Activated B cell treated with CpG ODN at 0.5 μM for 24 hours (primary cell): ENCODE results near the gene ZNF286A. TPM values are rescaled to one million over a fixed set of nuclear protein-coding genes. Genes with fewer than 3 reads are reported as not detected.

ENCODE experiments used
- ATAC-seq: fragments of 200-7000 bp; cut with Tn5 transposase; one replicate; pipeline ENCODE4 v1.10.0; 2021; ENCODE audit warnings: low read depth, mild to moderate bottlenecking, moderate library complexity
- CTCF ChIA-PET: fragments of 350-600 bp; sonication (Branson Sonifier 250); formaldehyde crosslinking; loops from one replicate; lab custom pipeline; 2021; ENCODE audit warnings: antibody characterized with exemption; lab: Charles Lee
- POLR2A ChIA-PET: fragments of 350-600 bp; sonication (Branson Sonifier 250); formaldehyde crosslinking; loops from one replicate; lab custom pipeline; 2021; ENCODE audit warnings: antibody characterized with exemption; lab: Charles Lee
- DNase-seq: peaks from one replicate; pipeline ENCODE4 v3.0.0; 2022
- H3K27ac Mint-ChIP-seq: one replicate; pipeline ENCODE4 v1.8.0; 2020; ENCODE audit warnings: mixed read lengths
- H3K27me3 Mint-ChIP-seq: one replicate; pipeline ENCODE4 v1.8.0; 2021; ENCODE audit warnings: mixed read lengths
- H3K36me3 Mint-ChIP-seq: one replicate; pipeline ENCODE4 v1.8.0; 2021; ENCODE audit warnings: low read depth, mixed read lengths
- H3K4me1 Mint-ChIP-seq: one replicate; pipeline ENCODE4 v1.8.0; 2021; ENCODE audit warnings: mixed read lengths
- H3K4me3 Mint-ChIP-seq: one replicate; pipeline ENCODE4 v1.8.0; 2020; ENCODE audit warnings: mild to moderate bottlenecking, mixed read lengths
- H3K9me3 Mint-ChIP-seq: one replicate; pipeline ENCODE4 v1.8.0; 2020; ENCODE audit warnings: mixed read lengths
- intact Hi-C: fragments of 100-400 bp; cut with micrococcal nuclease; formaldehyde crosslinking; loops from one replicate; pipeline ENCODE4 v1.15.1; 2024
- total RNA-seq: library from RNA; stranded (reverse); gene quantifications from 2 replicates; pipeline ENCODE4 v1.2.3, GENCODE V29; 2022
- TF ChIP-seq, protein P1 (sequence below): fragments of 200-600 bp; IDR thresholded peaks from one replicate; pipeline ENCODE4 v1.8.0; 2022; ENCODE audit warnings: antibody characterized with exemption, mild to moderate bottlenecking

Gene ZNF286A
- total RNA-seq, 1 donor from 2014 or later: 24.9 TPM

DNA sequence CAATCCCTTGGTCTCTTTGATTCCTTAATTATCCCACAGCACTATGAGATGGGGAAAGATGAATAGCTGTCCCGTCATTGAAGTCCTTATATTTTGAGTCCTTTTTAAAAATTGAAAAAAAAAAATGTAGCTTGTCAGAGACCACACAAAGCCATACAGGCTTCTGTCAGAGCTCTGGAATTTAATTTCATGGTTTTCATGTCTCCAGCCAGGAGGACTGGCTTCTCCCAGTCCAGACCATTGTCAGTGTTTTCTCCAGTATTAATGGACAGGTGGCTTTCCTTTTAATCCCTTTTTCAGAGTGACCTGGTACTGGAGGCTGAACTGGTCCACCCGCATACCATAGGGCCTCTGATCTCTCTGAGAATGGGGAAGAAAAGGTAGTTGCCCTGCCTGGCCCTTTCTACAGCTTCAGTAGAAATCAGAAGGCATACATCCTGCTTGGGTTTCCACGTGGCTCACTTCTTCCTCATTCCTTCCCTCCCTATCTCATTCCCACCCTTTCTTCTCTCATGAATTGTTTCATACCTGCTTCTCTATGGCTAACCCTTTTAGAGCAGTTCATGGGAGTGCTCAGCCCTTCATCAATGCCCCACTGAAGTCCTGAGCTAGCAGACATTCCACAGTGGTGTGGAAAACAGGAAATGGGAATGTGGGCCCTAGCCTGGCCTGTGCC is 44.5 kb upstream of the ZNF286A start:
- intact Hi-C loops: no loop called here
- H3K36me3 Mint-ChIP-seq: peaks cover 2% of the 10 kb centered on the region
- H3K4me3 Mint-ChIP-seq: no peak overlapping the region
- ATAC-seq (no peak), DNase-seq (no peak)
- H3K27ac Mint-ChIP-seq: no peak overlapping the region
- peaks cover 3% of the 10 kb centered on the region for H3K4me1 Mint-ChIP-seq
- no peaks in the 10 kb centered on the region for H3K9me3 Mint-ChIP-seq
- POLR2A ChIA-PET: no interaction called here
- H3K27me3 Mint-ChIP-seq: no peaks in the 10 kb centered on the region
- TF ChIP-seq, protein P1, sequence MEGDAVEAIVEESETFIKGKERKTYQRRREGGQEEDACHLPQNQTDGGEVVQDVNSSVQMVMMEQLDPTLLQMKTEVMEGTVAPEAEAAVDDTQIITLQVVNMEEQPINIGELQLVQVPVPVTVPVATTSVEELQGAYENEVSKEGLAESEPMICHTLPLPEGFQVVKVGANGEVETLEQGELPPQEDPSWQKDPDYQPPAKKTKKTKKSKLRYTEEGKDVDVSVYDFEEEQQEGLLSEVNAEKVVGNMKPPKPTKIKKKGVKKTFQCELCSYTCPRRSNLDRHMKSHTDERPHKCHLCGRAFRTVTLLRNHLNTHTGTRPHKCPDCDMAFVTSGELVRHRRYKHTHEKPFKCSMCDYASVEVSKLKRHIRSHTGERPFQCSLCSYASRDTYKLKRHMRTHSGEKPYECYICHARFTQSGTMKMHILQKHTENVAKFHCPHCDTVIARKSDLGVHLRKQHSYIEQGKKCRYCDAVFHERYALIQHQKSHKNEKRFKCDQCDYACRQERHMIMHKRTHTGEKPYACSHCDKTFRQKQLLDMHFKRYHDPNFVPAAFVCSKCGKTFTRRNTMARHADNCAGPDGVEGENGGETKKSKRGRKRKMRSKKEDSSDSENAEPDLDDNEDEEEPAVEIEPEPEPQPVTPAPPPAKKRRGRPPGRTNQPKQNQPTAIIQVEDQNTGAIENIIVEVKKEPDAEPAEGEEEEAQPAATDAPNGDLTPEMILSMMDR: no peak
- CTCF ChIA-PET: no interaction called here

DNA sequence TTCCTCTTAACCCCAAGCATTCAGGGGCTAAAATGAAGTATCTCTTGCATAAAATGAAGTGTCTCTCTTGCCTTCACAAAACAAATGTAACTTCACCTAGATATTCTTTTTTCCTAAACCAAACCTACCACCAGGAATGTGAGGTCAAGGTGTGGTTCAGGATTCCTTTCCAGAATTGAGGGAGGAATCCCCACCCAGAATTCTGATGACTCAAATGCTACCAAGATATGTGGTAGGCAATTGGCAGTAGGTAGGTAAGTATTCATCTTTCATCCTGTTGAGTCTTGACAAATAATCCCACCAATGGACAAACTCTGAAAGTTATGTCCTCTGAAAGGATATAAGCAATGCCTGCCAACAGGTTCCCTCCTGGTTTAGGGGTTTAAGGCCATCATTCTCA is 41.7 kb upstream of the ZNF286A start:
- Mint-ChIP-seq H3K36me3 (peaks cover 6% of the 10 kb centered on the region), H3K27ac (no peak overlapping the region), H3K4me1 (peaks cover 6% of the 10 kb centered on the region), H3K4me3 (no peak overlapping the region), H3K9me3 (no peaks in the 10 kb centered on the region), H3K27me3 (no peaks in the 10 kb centered on the region)
- TF ChIP-seq, protein P1: no peak
- ATAC-seq (no peak), DNase-seq (no peak)
- POLR2A ChIA-PET: no interaction called here
- intact Hi-C loops: no loop called here
- CTCF ChIA-PET: no interaction called here

DNA sequence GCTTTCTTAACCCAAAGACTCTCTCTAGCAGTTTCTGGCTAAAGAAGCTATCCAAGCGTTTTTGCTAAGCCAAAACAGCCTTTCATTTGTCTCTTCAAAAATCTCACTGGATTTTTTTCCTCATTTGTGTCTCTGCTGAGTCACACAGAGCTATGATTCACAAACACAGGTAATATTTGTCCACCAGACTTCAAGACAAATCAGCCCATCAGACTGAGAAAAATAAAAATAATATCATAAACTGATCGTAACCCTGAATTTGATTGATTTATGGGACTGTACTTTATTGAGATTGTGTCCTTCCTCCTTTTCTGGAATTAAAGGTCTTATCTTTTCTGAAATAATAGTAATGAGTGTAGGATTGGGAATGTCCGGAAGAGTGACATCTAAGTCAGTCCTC is 41.3 kb upstream of the ZNF286A start:
- Mint-ChIP-seq H3K4me3 (no peak overlapping the region), H3K9me3 (no peaks in the 10 kb centered on the region), H3K4me1 (peaks cover 6% of the 10 kb centered on the region), H3K27ac (no peak overlapping the region), H3K27me3 (no peaks in the 10 kb centered on the region), H3K36me3 (peaks cover 6% of the 10 kb centered on the region)
- DNase-seq (no peak), ATAC-seq (no peak)
- CTCF ChIA-PET: no interaction called here
- POLR2A ChIA-PET: no interaction called here
- intact Hi-C loops: no loop called here
- TF ChIP-seq, protein P1: no peak

DNA sequence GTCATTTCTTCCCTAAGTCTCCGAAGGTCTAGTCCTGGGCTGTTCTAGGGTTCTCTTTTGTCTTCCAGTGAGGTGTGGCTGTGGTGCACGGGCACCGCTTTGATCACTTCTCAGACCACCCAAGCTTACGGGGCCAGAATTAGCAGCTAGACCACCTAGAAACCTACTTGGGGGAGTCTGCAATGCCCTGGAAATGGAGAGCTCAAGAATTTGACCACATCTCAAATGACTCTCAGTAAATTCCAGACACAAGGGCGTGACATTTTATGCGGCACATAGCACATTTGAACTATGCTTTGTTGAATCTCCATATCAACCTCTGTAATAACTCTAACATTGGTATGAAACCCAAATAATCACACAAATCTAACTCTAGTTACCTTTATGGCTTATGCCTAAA is 40.3 kb upstream of the ZNF286A start:
- DNase-seq (no peak), ATAC-seq (no peak)
- intact Hi-C loops: no loop called here
- Mint-ChIP-seq H3K9me3 (no peaks in the 10 kb centered on the region), H3K27me3 (no peaks in the 10 kb centered on the region), H3K27ac (no peak overlapping the region), H3K36me3 (peaks cover 13% of the 10 kb centered on the region), H3K4me3 (no peak overlapping the region), H3K4me1 (peaks cover 6% of the 10 kb centered on the region)
- TF ChIP-seq, protein P1: no peak
- ChIA-PET CTCF (no interaction called here), POLR2A (no interaction called here)

DNA sequence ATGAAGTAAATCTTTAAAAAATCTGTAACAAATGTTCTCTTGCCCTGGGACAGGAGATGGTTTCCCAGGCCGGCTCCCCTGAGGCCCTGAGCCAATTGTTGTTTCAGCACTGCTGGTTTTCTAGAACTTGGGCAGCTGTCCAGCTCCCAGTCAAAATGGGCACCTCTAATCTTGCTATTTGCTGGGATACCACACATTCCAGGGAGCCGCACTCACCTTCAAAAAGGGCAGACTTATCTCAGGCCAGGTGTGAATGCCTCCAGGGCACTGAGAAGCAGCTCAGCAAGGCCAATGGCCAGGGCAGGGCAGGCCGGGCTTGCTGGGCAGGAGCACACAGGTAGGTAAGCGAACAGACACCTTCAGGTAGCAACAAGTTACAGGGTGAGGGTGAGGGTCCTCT is 39.9 kb upstream of the ZNF286A start:
- no peaks in the 10 kb centered on the region for H3K9me3 Mint-ChIP-seq
- DNase-seq (no peak), ATAC-seq (no peak)
- H3K36me3 Mint-ChIP-seq: peaks cover 17% of the 10 kb centered on the region
- TF ChIP-seq, protein P1: no peak
- ChIA-PET POLR2A (no interaction called here), CTCF (no interaction called here)
- H3K27ac Mint-ChIP-seq: no peak overlapping the region
- H3K4me1 Mint-ChIP-seq: peaks cover 6% of the 10 kb centered on the region
- intact Hi-C loops: no loop called here
- no peak overlapping the region for H3K4me3 Mint-ChIP-seq
- H3K27me3 Mint-ChIP-seq: no peaks in the 10 kb centered on the region
